Measurements from ENCODE around the gene LYZL2. TPM values are rescaled to one million over a fixed set of nuclear protein-coding genes. Genes with fewer than 3 reads are reported as not detected.
"Not testable (repeated sequence)": the region's sequence is repeated elsewhere in the genome, so short reads cannot be mapped to it uniquely, and the experiment has no call there.

LYZL2 gene
- total RNA-seq, 1 experiment from 2014 or later = not detected

DNA sequence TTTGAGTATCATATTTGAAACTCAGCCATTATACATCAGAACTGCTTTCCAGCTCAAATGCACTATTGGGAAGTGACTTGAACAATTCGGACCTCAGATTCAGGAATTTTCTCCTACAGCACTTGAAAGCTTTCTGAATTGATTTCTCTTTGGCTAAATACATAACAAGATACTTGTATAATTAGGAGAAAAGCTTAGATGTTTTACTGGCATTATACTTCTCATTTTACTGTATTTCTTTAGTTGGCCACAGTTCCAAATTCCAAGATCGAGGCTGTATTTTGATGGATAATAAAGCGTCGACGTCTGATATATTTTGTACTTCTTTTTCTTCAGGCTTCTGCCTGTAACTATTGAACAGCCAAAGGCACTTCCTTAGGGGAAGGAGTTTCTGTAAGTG is 26.7 kb upstream of the LYZL2 start (continued):
- TF ChIP-seq, protein P1, sequence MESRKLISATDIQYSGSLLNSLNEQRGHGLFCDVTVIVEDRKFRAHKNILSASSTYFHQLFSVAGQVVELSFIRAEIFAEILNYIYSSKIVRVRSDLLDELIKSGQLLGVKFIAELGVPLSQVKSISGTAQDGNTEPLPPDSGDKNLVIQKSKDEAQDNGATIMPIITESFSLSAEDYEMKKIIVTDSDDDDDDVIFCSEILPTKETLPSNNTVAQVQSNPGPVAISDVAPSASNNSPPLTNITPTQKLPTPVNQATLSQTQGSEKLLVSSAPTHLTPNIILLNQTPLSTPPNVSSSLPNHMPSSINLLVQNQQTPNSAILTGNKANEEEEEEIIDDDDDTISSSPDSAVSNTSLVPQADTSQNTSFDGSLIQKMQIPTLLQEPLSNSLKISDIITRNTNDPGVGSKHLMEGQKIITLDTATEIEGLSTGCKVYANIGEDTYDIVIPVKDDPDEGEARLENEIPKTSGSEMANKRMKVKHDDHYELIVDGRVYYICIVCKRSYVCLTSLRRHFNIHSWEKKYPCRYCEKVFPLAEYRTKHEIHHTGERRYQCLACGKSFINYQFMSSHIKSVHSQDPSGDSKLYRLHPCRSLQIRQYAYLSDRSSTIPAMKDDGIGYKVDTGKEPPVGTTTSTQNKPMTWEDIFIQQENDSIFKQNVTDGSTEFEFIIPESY (IDR thresholded peaks at IDR 0.05; ENCODE audit: extremely low read depth, insufficient replicate concordance, low read length) = no peak
- no peak for TF ChIP-seq YY1 (IDR thresholded peaks at IDR 0.05; ENCODE audit: extremely low read depth, insufficient replicate concordance, low read depth, low read length)
- TF ChIP-seq CEBPB (IDR thresholded peaks at IDR 0.05; ENCODE audit: low read depth) = no peak
- no peak for TF ChIP-seq EGR1 (IDR thresholded peaks at IDR 0.05; ENCODE audit: low read depth)
- no peak for TF ChIP-seq TCF7L2 (IDR thresholded peaks at IDR 0.05; ENCODE audit: borderline replicate concordance, extremely low read depth, insufficient read depth, insufficient read length)
- TF ChIP-seq ATF3 (IDR thresholded peaks at IDR 0.05) = no peak
- no peak for TF ChIP-seq POLR2A (IDR thresholded peaks at IDR 0.05; ENCODE audit: borderline replicate concordance, extremely low read depth, insufficient read depth, insufficient read length)

- ATAC-seq; H3K4me2 ChIP-seq (ENCODE audit: low read length); H3K36me3 ChIP-seq (ENCODE audit: control insufficient read depth in 1 of 2, insufficient read depth in 2 of 2, low read length in 2 of 2); intact Hi-C loops (cut with micrococcal nuclease); H3K4me3 ChIP-seq (replicated peaks in 1 of 2; ENCODE audit: low read depth in 1 of 2, low read length in 2 of 2); BruUV-seq (replicated peaks); H3K9me2 ChIP-seq (ENCODE audit: insufficient read depth); H3K9me3 ChIP-seq (ENCODE audit: control insufficient read depth in 1 of 2, insufficient read depth in 1 of 2, low read depth in 1 of 2, low read length in 2 of 2); H3K27ac ChIP-seq (ENCODE audit: low read depth, low read length); H2AFZ ChIP-seq (ENCODE audit: low read depth, low read length, poor library complexity, severe bottlenecking); POLR2A ChIA-PET; H4K20me1 ChIP-seq (ENCODE audit: insufficient read depth); H3K9ac ChIP-seq (ENCODE audit: low read length); DNase-seq (ENCODE audit: low read depth, low spot score); H3K79me2 ChIP-seq (ENCODE audit: insufficient read depth, low read length); RAD21 ChIA-PET (ENCODE audit: low non-redundant PET in 1 of 2, low total read pairs in 2 of 2, uncharacterized antibody in 2 of 2, unreplicated experiment in 2 of 2): not testable (repeated sequence)
- peaks cover 14% of the 10 kb centered on the region for H3K27me3 ChIP-seq (ENCODE audit: insufficient read depth, low read length)
- peaks cover 2 to 11% of the 10 kb centered on the region in 2 experiments; a peak in 3 of 4 replicates for H3K4me1 ChIP-seq (ENCODE audit: control insufficient read depth in 1 of 2, insufficient read depth in 2 of 2, low read length in 2 of 2)
- CTCF ChIA-PET = interaction anchor here (1.6 kb wide), 1 partner anchor 33 kb away, joined by 5 read pairs; no protein-coding TSS in a partner anchor
Observed at GRCh38 chr10:30655001-30655400, 25.4 kb upstream of the LYZL2 start.
